Heart left ventricle (tissue), 16 donors: ENCODE measurements around the gene EPHA6. TPM values are rescaled to one million over a fixed set of nuclear protein-coding genes. Genes with fewer than 3 reads are reported as not detected.

Experiments used
- ATAC-seq, 4 donors: fragments of 200-7000 bp; cut with Tn5 transposase; one replicate each; pipeline ENCODE4 v1.9.1; 2020 to 2022; ENCODE audit warnings: moderate library complexity in 4 of 4, mild to moderate bottlenecking in 3 of 4, moderate number of reproducible peaks in 1 of 4
- DNase-seq, 5 donors: peaks; one replicate each; pipeline ENCODE4 v3.0.0-alpha.2; 2020
- H3K27ac ChIP-seq, 12 donors: fragments of 200-600 bp; sonication (generic) in 4 of 12; one replicate each; pipeline versions ENCODE4 v1.5.0 to v1.8.0; 2016 to 2022; ENCODE audit warnings: mild to moderate bottlenecking in 2 of 12
- H3K27me3 ChIP-seq, 9 donors: fragments of 200-600 bp; sonication (generic) in 2 of 9; one replicate each; pipeline versions ENCODE4 v1.5.1 to v1.8.0; 2016 to 2022; ENCODE audit warnings: mild to moderate bottlenecking in 3 of 9
- H3K36me3 ChIP-seq, 9 donors: fragments of 200-600 bp; sonication (generic) in 2 of 9; one replicate each; pipeline versions ENCODE4 v1.5.0 to v1.8.0; 2018 to 2022; ENCODE audit warnings: mild to moderate bottlenecking in 2 of 9
- H3K4me1 ChIP-seq, 12 donors: fragments of 200-600 bp; sonication (generic) in 4 of 12; one replicate each; pipeline versions ENCODE4 v1.5.0 to v1.8.0; 2016 to 2022; ENCODE audit warnings: mild to moderate bottlenecking in 3 of 12
- H3K4me3 ChIP-seq, 12 donors: fragments of 200-600 bp; sonication (generic) in 4 of 12; one replicate each; pipeline versions ENCODE4 v1.5.0 to v1.8.0; 2017 to 2022; ENCODE audit warnings: mild to moderate bottlenecking in 9 of 12, moderate library complexity in 4 of 12
- H3K9me3 ChIP-seq, 12 donors: fragments of 200-600 bp; sonication (generic) in 4 of 12; one replicate each; pipeline versions ENCODE4 v1.5.0 to v1.8.0; 2016 to 2022; ENCODE audit warnings: mild to moderate bottlenecking in 1 of 12
- CTCF ChIP-seq, 12 donors: fragments of 200-600 bp; sonication (generic) in 4 of 12; IDR thresholded peaks; one replicate each; pipeline versions ENCODE4 v1.5.0 to v1.8.0; 2018 to 2022; ENCODE audit warnings: antibody characterized with exemption in 12 of 12, mild to moderate bottlenecking in 5 of 12
- POLR2A ChIP-seq, 2 donors: fragments of 450-650 bp; IDR thresholded peaks; one replicate each; pipeline ENCODE4 v1.6.1; 2017; ENCODE audit warnings: antibody characterized with exemption in 2 of 2, mild to moderate bottlenecking in 2 of 2, moderate library complexity in 2 of 2
- WGBS, 4 donors: extraction: QIAGEN DNeasy Blood & Tissue Kit in 2 of 4; methylation state at CpG; one replicate each; pipeline versions ENCODE4 v1.1.5 to v1.1.7; 2013 to 2018; 5-methylcytosine and 5-hydroxymethylcytosine counted together
- intact Hi-C, 10 donors: fragments of 100-400 bp; cut with DNase I; formaldehyde crosslinking; loops; one replicate each; pipeline versions ENCODE4 v1.11.1 to v1.14.2; 2022
- polyA plus RNA-seq, 2 donors: library from polyadenylated mRNA; stranded (reverse); fragments of 200-250 nt; gene quantifications; one replicate each; pipeline ENCODE4 v1.2.3, GENCODE V29; 2013
- total RNA-seq, 9 donors: library from RNA; depleted of rRNA in 2 of 9; stranded (reverse); fragments of >200 nt in 2 of 9; fragmentation: NEBNext Ultra II Directional in 3 of 9; extraction: Animal tissue kit (Norgen Biotek cat#: 25700) in 3 of 9; gene quantifications; one replicate each; pipeline versions ENCODE4 v1.1.0 to v1.2.4, GENCODE V29; 2016 to 2023
- donor health status: ischemic (EF 13 %, LVEDD 7.1; RV severe dilation, severe dysfunction).
- donor health status: healthy with polysubstance abuse.
- donor health status: DM: no; HTN: yes; CAD: no.
- donor health status: DM: no; HTN: no; CAD: no.
- donor health status: ischemic (EF 25% LVEDD 6.9; RV normal size, moderate dysfunction).
- donor health status: ischemic (EF 25% LVEDD 5.7; RV mildly dilated, moderate dysfunction).
- donor health status: healthy.
- donor health status: DM: yes; HTN: yes; CAD: no.
- donor health status: ischemic (EF 35%, LVEDD 5.7; RV mildly dilated, moderate dysfunction).
- donor health status: nonischemic (EF 11% LVEDD 7.7; RV severe dilation, severe dysfunction).
- donor health status: DM: yes; HTN: yes; CAD: no.
- donor health status: PGD.
- donor health status: ischemic (EF 29% LVEDD 5.4; RV normal size, mild dysfunction).
- donor health status: nonischemic (EF 23%, LVEDD 6.1; RV moderate dilation, normal function).

The EPHA6 gene
- total and polyA plus RNA-seq, 11 donors, result 0.28 to 1.2 (median 0.42) TPM; not detected in 6

GRCh38 chr3:97744289-97744688 is 929.9 kb downstream of the EPHA6 start:
- ATAC-seq (no peak), DNase-seq (no peak)
- TF ChIP-seq POLR2A (IDR thresholded peaks at IDR 0.05) (no peak), CTCF (IDR thresholded peaks at IDR 0.05) (no peak)
- no peaks in the 10 kb centered on the region for H3K4me1 ChIP-seq
- no peak overlapping the region for H3K4me3 ChIP-seq
- no peaks in the 10 kb centered on the region for H3K27me3 ChIP-seq
- H3K9me3 ChIP-seq, result no peaks in the 10 kb centered on the region
- WGBS, 4 donors, result 40 to 60% (median 51%) methylated on average over 3 of the region's 3 CpGs
- H3K27ac ChIP-seq, result no peak overlapping the region
- no peaks in the 10 kb centered on the region for H3K36me3 ChIP-seq
- intact Hi-C loops, result no loop called here

- WGBS, 4 donors, result 22 to 25% (median 23%) methylated on average over 21 to 22 of the region's 22 CpGs
- TF ChIP-seq POLR2A (IDR thresholded peaks at IDR 0.05) (no peak), CTCF (IDR thresholded peaks at IDR 0.05) (no peak)
- no peaks in the 10 kb centered on the region for H3K27me3 ChIP-seq
- peak overlapping the region; percentile 57 to 89 (median 76) for H3K4me3 ChIP-seq
- H3K36me3 ChIP-seq, result peaks cover 0 to 8% (median 3%) of the 10 kb centered on the region in 9 donors
- H3K27ac ChIP-seq, result peak overlapping the region in 10 of 12 donors; percentile 26 to 78 (median 54)
- DNase-seq, result no peak
- H3K4me1 ChIP-seq, result peaks cover 0 to 15% (median 9%) of the 10 kb centered on the region in 12 donors
- intact Hi-C loops, result loop anchor here in 1 of 10 donors (5.0 kb wide), 1 partner anchor 59 kb away; the partner anchor contains the start of gene CRYBG3
- no peak for ATAC-seq
- H3K9me3 ChIP-seq, result no peaks in the 10 kb centered on the region
These were observed 949.4 kb downstream of the EPHA6 start for GRCh38 chr3:97763586-97764406.

GRCh38 chr3:97764407-97765238 is 950.2 kb downstream of the EPHA6 start, which contains the start of gene ARL6:
Gene ARL6, plus strand, starts transcription at chr3:97764758. Its CDS starts 3,350 bp downstream, at chr3:97768108.
- 0 to 1% (median 0%) methylated on average over 15 to 46 of the region's 46 CpGs for WGBS, 4 donors
- TF ChIP-seq CTCF (IDR thresholded peaks at IDR 0.05) (no peak), POLR2A (IDR thresholded peaks at IDR 0.05) (peak in 1 of 2 donors; percentile 10)
- Histone ChIP-seq H3K27me3 (no peaks in the 10 kb centered on the region), H3K9me3 (no peaks in the 10 kb centered on the region), H3K4me1 (peaks cover 0 to 15% (median 9%) of the 10 kb centered on the region in 12 donors), H3K4me3 (peak within 1 kb of the TSS; percentile 57 to 89 (median 76)), H3K36me3 (peaks cover 0 to 16% (median 3%) of the 10 kb centered on the region in 9 donors), H3K27ac (peak within 1 kb of the TSS in 10 of 12 donors; percentile 26 to 78 (median 54))
- peak; percentile 79 to 90 (median 82) for DNase-seq
- intact Hi-C loops, result loop anchor here in 1 of 10 donors (5.0 kb wide), 1 partner anchor 58 kb away; the partner anchor contains the start of gene CRYBG3
- ATAC-seq, result peak; percentile 97 to 99 (median 99)
